ENCODE measurements around the gene INCA1. TPM values are rescaled to one million over a fixed set of nuclear protein-coding genes. Genes with fewer than 3 reads are reported as not detected.

The INCA1 gene
- total and polyA plus RNA-seq, 2 of the 13 experiments (the other 11 are each of a cell fraction or from before 2014, with no cell fraction given): 0.93 to 2.6 TPM

DNA sequence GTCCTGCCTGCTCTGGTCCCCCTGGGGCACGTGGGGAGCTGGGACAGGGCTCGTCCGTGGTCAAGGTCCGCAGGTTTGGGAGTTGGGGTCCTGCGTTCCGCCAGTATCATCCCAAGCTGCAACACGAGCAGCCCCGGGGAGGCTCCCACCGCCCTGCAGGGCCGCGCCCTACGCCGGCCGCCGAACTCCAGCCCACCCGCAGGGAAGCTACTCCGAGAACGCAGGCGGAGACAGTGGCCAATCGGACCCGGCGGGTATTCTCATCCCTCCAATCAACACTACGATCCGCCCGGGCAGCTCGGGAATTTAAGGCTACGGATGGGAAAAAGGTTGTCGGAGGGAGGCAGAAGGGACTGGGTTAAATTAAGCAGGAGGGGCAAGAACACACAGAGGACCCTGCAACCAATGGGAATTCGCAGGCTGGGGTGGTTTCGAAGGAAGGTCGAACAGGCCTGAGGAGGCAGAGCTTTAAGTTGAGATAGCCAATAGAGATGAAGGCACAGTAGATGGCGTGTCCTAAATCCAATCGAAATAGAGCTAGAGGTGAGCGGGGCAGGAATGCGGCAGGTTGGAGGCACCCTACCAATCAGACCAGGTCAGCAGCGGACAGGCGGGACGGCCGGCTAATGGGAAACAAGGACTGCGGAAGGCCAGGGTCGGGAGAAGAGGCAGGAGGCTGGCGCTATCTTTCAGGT, 30.3 kb downstream of the INCA1 start (continued):
- TF ChIP-seq ZNF703 (CRISPR knock-in tag; IDR thresholded peaks at IDR 0.05; ENCODE audit: borderline replicate concordance): no peak
- TF ChIP-seq ZNF598 (CRISPR knock-in tag; IDR thresholded peaks at IDR 0.05; ENCODE audit: borderline replicate concordance): 0 out of 2 replicates have a peak, but pooled peaks have one; percentile 19
- no peak for TF ChIP-seq ZNF160 (CRISPR knock-in tag; IDR thresholded peaks at IDR 0.05)
- TF ChIP-seq ZNF639 (CRISPR knock-in tag; conservative IDR thresholded peaks at IDR 0.05): no peak
- TF ChIP-seq ZNF746 (CRISPR knock-in tag; IDR thresholded peaks at IDR 0.05): no peak
- TF ChIP-seq ETV6 (CRISPR knock-in tag; conservative IDR thresholded peaks at IDR 0.05): 0 out of 2 replicates have a peak, but pooled peaks have one; percentile 24
- TF ChIP-seq ARNT2 (CRISPR knock-in tag; IDR thresholded peaks at IDR 0.05; ENCODE audit: low read depth): peak; percentile 61; the same call in 1 of the 2 replicates
- 0 out of 2 replicates have a peak, but pooled peaks have one; percentile 10 for TF ChIP-seq ZNF441 (CRISPR knock-in tag; IDR thresholded peaks at IDR 0.05; ENCODE audit: borderline replicate concordance)
- peak; percentile 35; the same call in 1 of the 2 replicates for TF ChIP-seq MIXL1 (CRISPR knock-in tag; IDR thresholded peaks at IDR 0.05)
- no peak for TF ChIP-seq NFE2L2 (IDR thresholded peaks at IDR 0.05; ENCODE audit: low read length)
- peak; percentile 27; the same call in 1 of the 2 replicates for TF ChIP-seq MED1 (CRISPR knock-in tag; IDR thresholded peaks at IDR 0.05)
- TF ChIP-seq PAF1 (CRISPR knock-in tag; IDR thresholded peaks at IDR 0.05): no peak
- TF ChIP-seq SMAD1 (CRISPR knock-in tag; IDR thresholded peaks at IDR 0.05; ENCODE audit: borderline replicate concordance, low read depth): peak; percentile 84; the same call in 1 of the 2 replicates
- no peak for TF ChIP-seq SMARCE1 (IDR thresholded peaks at IDR 0.05; ENCODE audit: borderline replicate concordance)
- no peak for TF ChIP-seq EZH2 (conservative IDR thresholded peaks at IDR 0.05; ENCODE audit: low read depth, low read length)
- peak; percentile 97 for TF ChIP-seq PBX2 (CRISPR knock-in tag; IDR thresholded peaks at IDR 0.05)
- TF ChIP-seq ZNF776 (CRISPR knock-in tag; IDR thresholded peaks at IDR 0.05): no peak
- no peak for TF ChIP-seq ZNF878 (CRISPR knock-in tag; IDR thresholded peaks at IDR 0.05)
- TF ChIP-seq ZZZ3 (CRISPR knock-in tag; IDR thresholded peaks at IDR 0.05; ENCODE audit: borderline replicate concordance): no peak
- TF ChIP-seq CEBPZ (IDR thresholded peaks at IDR 0.05; ENCODE audit: low read length): peak; percentile 93
- TF ChIP-seq MAFF (IDR thresholded peaks at IDR 0.05; ENCODE audit: low read depth, low read length): no peak

All from HepG2 (cell line).